IMR-90 (cell line): ENCODE measurements around the gene MS4A10. TPM values are rescaled to one million over a fixed set of nuclear protein-coding genes. Genes with fewer than 3 reads are reported as not detected.

Source experiments
- ATAC-seq: fragments of 200-7000 bp; cut with Tn5 transposase; 2 replicates; pipeline ENCODE4 v1.9.1; 2020; ENCODE audit warnings: low read depth, mild to moderate bottlenecking, moderate library complexity
- BruUV-seq: library from RNA; stranded (reverse); fragments of 400-500 nt; replicated peaks from 2 replicates; lab custom pipeline; 2021; lab: Mats Ljungman, UMichigan
- CTCF ChIA-PET: fragments of 300-600 bp; formaldehyde crosslinking; extraction: SDS; loops from one replicate; lab custom pipeline; 2021; ENCODE audit warnings: antibody characterized with exemption; lab: Yijun Ruan, JAX
- POLR2A ChIA-PET: fragments of 300-600 bp; sonication (Branson Sonifier 250); formaldehyde crosslinking; loops from one replicate; lab custom pipeline; 2022; ENCODE audit warnings: antibody characterized with exemption; ENCODE audit not compliant: unreplicated experiment; lab: Charles Lee
- DNase-seq: peaks from one replicate; pipeline ENCODE4 v3.0.0; 2013
- H2AFZ ChIP-seq: replicated peaks from 2 replicates; pipeline ENCODE3; 2013; ENCODE audit warnings: low read length, mild to moderate bottlenecking; ENCODE audit not compliant: poor library complexity
- H2AK5ac ChIP-seq: 2 replicates; pipeline ENCODE4 v1.6.1; 2013; ENCODE audit warnings: low read depth, low read length, inconsistent platforms
- H2AK9ac ChIP-seq: replicated peaks from 2 replicates; pipeline ENCODE3; 2013; ENCODE audit warnings: mild to moderate bottlenecking, low read depth, low read length, moderate library complexity; ENCODE audit not compliant: poor library complexity
- H2BK120ac ChIP-seq: 2 replicates; pipeline ENCODE4 v1.6.1; 2013; ENCODE audit warnings: low read depth, low read length, inconsistent platforms
- H2BK15ac ChIP-seq: 3 replicates; pipeline ENCODE4 v1.6.1; 2013; ENCODE audit warnings: low read depth, low read length, inconsistent platforms
- H2BK20ac ChIP-seq: 2 replicates; pipeline ENCODE4 v1.6.1; 2013; ENCODE audit warnings: low read depth, mild to moderate bottlenecking, inconsistent platforms, low read length, moderate library complexity
- H2BK5ac ChIP-seq: 2 replicates; pipeline ENCODE4 v1.6.1; 2013; ENCODE audit warnings: mild to moderate bottlenecking, low read depth, low read length, inconsistent platforms; ENCODE audit not compliant: poor library complexity, severe bottlenecking
- H3K14ac ChIP-seq: replicated peaks from 2 replicates; pipeline ENCODE4 v1.6.1; 2013; ENCODE audit warnings: low read depth, low read length, inconsistent platforms
- H3K18ac ChIP-seq: 2 replicates; pipeline ENCODE4 v1.6.1; 2013; ENCODE audit warnings: low read depth, low read length, control low read depth
- H3K23ac ChIP-seq: 2 replicates; pipeline ENCODE4 v1.6.1; 2013; ENCODE audit warnings: low read depth, low read length, inconsistent platforms
- H3K27ac ChIP-seq: 2 replicates; pipeline ENCODE4 v1.5.1; 2013; ENCODE audit warnings: mild to moderate bottlenecking, control low read depth, low read length; ENCODE audit not compliant: insufficient read depth
- H3K27me3 ChIP-seq: 2 replicates; pipeline ENCODE4 v1.6.1; 2013; ENCODE audit warnings: low read length; ENCODE audit not compliant: control insufficient read depth, insufficient read depth
- H3K36me3 ChIP-seq: 2 replicates; pipeline ENCODE4 v1.6.1; 2013; ENCODE audit warnings: low read length, mixed read lengths; ENCODE audit not compliant: control insufficient read depth, insufficient read depth
- H3K4ac ChIP-seq: 2 replicates; pipeline ENCODE4 v1.6.1; 2013; ENCODE audit warnings: low read depth, low read length, inconsistent platforms
- H3K4me1 ChIP-seq: 2 replicates; pipeline ENCODE4 v1.6.1; 2013; ENCODE audit warnings: low read length, mixed read lengths; ENCODE audit not compliant: control insufficient read depth, insufficient read depth
- H3K4me2 ChIP-seq: 2 replicates; pipeline ENCODE4 v1.6.1; 2013; ENCODE audit warnings: low read depth, mild to moderate bottlenecking, control low read depth, low read length, moderate library complexity
- H3K4me3 ChIP-seq: 2 replicates; pipeline ENCODE4 v1.5.1; 2013; ENCODE audit warnings: low read depth, mild to moderate bottlenecking, control low read depth, low read length, moderate library complexity; ENCODE audit not compliant: insufficient read depth
- H3K56ac ChIP-seq: 2 replicates; pipeline ENCODE4 v1.6.1; 2013; ENCODE audit warnings: low read length, inconsistent platforms; ENCODE audit not compliant: insufficient read depth; ENCODE audit errors: extremely low read depth
- H3K79me1 ChIP-seq, 2 experiments: 2 replicates each; pipeline ENCODE4 v1.6.1; 2013; ENCODE audit warnings: low read length in 2 of 2, inconsistent platforms in 1 of 2, low read depth in 1 of 2
- H3K9ac ChIP-seq: 2 replicates; pipeline ENCODE4 v1.6.1; 2013; ENCODE audit warnings: low read depth, low read length, control low read depth
- H3K9me1 ChIP-seq: 2 replicates; pipeline ENCODE4 v1.6.1; 2013; ENCODE audit warnings: low read length, inconsistent platforms; ENCODE audit not compliant: insufficient read depth
- H3K9me3 ChIP-seq: 2 replicates; pipeline ENCODE4 v1.6.1; 2013; ENCODE audit warnings: low read length; ENCODE audit not compliant: control insufficient read depth, insufficient read depth
- H4K20me1 ChIP-seq: 2 replicates; pipeline ENCODE4 v1.6.1; 2013; ENCODE audit warnings: low read length, inconsistent platforms; ENCODE audit not compliant: insufficient read depth
- H4K5ac ChIP-seq: 2 replicates; pipeline ENCODE4 v1.6.1; 2013; ENCODE audit warnings: mild to moderate bottlenecking, low read depth, low read length, control low read depth
- H4K8ac ChIP-seq, 2 experiments: 2 replicates each; pipeline ENCODE4 v1.6.1; 2013; ENCODE audit warnings: low read depth in 2 of 2, low read length in 2 of 2, control low read depth in 1 of 2, inconsistent platforms in 1 of 2
- H4K91ac ChIP-seq: 2 replicates; pipeline ENCODE4 v1.6.1; 2013; ENCODE audit warnings: low read depth, low read length, inconsistent platforms; ENCODE audit not compliant: insufficient read depth
- BHLHE40 ChIP-seq: fragments of 150-350 bp; IDR thresholded peaks from 2 replicates; pipeline ENCODE4 v1.6.1; 2016; ENCODE audit warnings: mild to moderate bottlenecking, low read depth, low read length
- CHD1 ChIP-seq: IDR thresholded peaks from 2 replicates; pipeline ENCODE4 v1.6.1; 2012; ENCODE audit warnings: low read depth, low read length, improper control_type of control experiment
- FOS ChIP-seq: fragments of 150-350 bp; IDR thresholded peaks from 2 replicates; pipeline ENCODE4 v1.6.1; 2016; ENCODE audit warnings: low read depth, low read length
- MAFK ChIP-seq: IDR thresholded peaks from 2 replicates; pipeline ENCODE4 v1.6.1; 2012; ENCODE audit warnings: low read depth, low read length, improper control_type of control experiment
- MAZ ChIP-seq: IDR thresholded peaks from 2 replicates; pipeline ENCODE4 v1.6.1; 2012; ENCODE audit warnings: low read depth, mild to moderate bottlenecking, low read length, improper control_type of control experiment, moderate library complexity, borderline replicate concordance
- MXI1 ChIP-seq: IDR thresholded peaks from 2 replicates; pipeline ENCODE4 v1.6.1; 2012; ENCODE audit warnings: low read depth, mild to moderate bottlenecking, low read length, moderate library complexity, borderline replicate concordance
- NFE2L2 ChIP-seq: fragments of 150-350 bp; IDR thresholded peaks from 2 replicates; pipeline ENCODE4 v1.6.1; 2016; ENCODE audit warnings: low read depth, mild to moderate bottlenecking, low read length
- POLR2A ChIP-seq: IDR thresholded peaks from 2 replicates; pipeline ENCODE4 v1.6.1; 2012; ENCODE audit warnings: mild to moderate bottlenecking, low read depth, low read length
- RFX5 ChIP-seq: IDR thresholded peaks from 2 replicates; pipeline ENCODE4 v1.8.0; 2012; ENCODE audit warnings: low read depth, mild to moderate bottlenecking, low read length, moderate library complexity
- SMC3 ChIP-seq: fragments of 150-350 bp; IDR thresholded peaks from 2 replicates; pipeline ENCODE4 v1.6.1; 2016; ENCODE audit warnings: low read depth, mild to moderate bottlenecking, antibody characterized with exemption, low read length, moderate library complexity
- WGBS, 2 experiments: methylation state at CpG; one replicate each; pipeline versions ENCODE4 v1.1.5 to v1.1.7; 2013; ENCODE audit warnings: missing lambda C conversion rate in 2 of 2; ENCODE audit not compliant: insufficient read length in 1 of 2; ENCODE audit errors: extremely low coverage in 2 of 2; 5-methylcytosine and 5-hydroxymethylcytosine counted together
- dilution Hi-C: fragments of 300-500 bp; cut with HindIII; formaldehyde crosslinking; loops from one replicate; pipeline ENCODE4 v1.14.3; 2018; ENCODE audit warnings: low sequenced_read_pairs; ENCODE audit not compliant: unreplicated experiment
- in situ Hi-C: fragments of 300-500 bp; cut with MboI; formaldehyde crosslinking; loops from 3 replicates; pipeline ENCODE4 v1.14.3; 2019; ENCODE audit warnings: low sequenced_read_pairs, inconsistent platforms, mixed read lengths
- intact Hi-C: fragments of 100-400 bp; cut with micrococcal nuclease; formaldehyde crosslinking; loops from 2 replicates; pipeline ENCODE4 v1.10.0; 2022
- polyA plus RNA-seq, 3 experiments: library from polyadenylated mRNA; depleted of rRNA; stranded (reverse); fragments of >200 nt; gene quantifications; 2 replicates each; pipeline ENCODE4 v1.2.3, GENCODE V29; 2012; ENCODE audit warnings: low replicate concordance in 1 of 3
- total RNA-seq: library from RNA; depleted of rRNA; stranded (reverse); fragments of >200 nt; gene quantifications from 2 replicates; pipeline ENCODE4 v1.2.3, GENCODE V29; 2012
- TF ChIP-seq, protein P1 (sequence below): fragments of 150-350 bp; IDR thresholded peaks from 2 replicates; pipeline ENCODE4 v1.6.1; 2016; ENCODE audit warnings: low read depth, mild to moderate bottlenecking, low read length, moderate library complexity, borderline replicate concordance

Gene MS4A10
- total and polyA plus RNA-seq, 2 of the 4 experiments (the other 2 are of a cell fraction) = not detected

DNA sequence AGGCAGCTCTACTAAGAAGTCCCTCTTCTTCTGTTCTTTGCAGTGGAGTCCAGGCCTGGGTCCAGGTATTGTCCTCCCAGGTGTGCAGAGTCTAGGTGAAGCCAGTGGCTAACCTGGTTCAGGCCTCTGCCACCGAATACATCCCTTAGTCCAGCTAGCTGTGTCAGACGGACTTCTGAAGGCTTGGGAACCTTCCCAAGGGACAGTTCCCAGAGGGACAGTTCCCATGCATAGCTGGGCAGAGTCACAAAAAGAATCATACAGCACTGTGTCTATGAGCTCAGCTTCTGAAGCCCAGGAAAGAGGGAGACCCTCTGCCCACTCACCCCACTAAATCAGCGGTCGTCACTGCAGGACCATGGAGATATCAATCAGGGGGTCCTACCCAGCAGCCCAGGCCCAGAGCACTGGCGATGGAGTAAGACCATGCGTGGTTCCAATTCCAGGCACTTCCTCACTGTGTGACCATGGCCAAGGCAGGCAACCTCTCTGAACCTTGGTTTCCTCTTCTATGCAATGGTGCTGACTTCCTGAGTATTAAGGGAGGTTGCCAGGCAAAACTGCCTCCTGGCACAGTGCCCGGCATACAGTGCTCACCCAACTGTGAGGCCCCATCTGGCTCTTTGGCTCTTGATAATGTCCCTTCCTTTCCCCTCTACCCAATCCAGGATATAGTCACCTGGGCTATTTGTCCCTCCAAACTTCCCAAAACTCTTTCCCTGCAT is 3.4 kb downstream of the MS4A10 start:
- Histone ChIP-seq H3K79me1 (no peaks in the 10 kb centered on the region), H3K14ac (no peak overlapping the region), H2BK15ac (no peak overlapping the region), H3K9me3 (peaks cover 7% of the 10 kb centered on the region; the same call in 1 of the 2 replicates), H3K27me3 (peaks cover 32% of the 10 kb centered on the region), H3K4me2 (no peak overlapping the region), H2BK5ac (no peak overlapping the region), H3K4ac (no peak overlapping the region; the same call in 1 of the 2 replicates), H3K4me3 (no peak overlapping the region), H4K5ac (no peak overlapping the region), H2AFZ (no peak overlapping the region), H3K36me3 (no peaks in the 10 kb centered on the region), H2AK5ac (no peak overlapping the region), H4K8ac (no peak overlapping the region), H3K9ac (no peak overlapping the region), H2BK20ac (no peak overlapping the region), H3K23ac (no peak overlapping the region), H3K9me1 (peaks cover 7% of the 10 kb centered on the region; the same call in 1 of the 2 replicates), H2BK120ac (no peak overlapping the region), H3K18ac (no peak overlapping the region), H3K4me1 (peaks cover 5% of the 10 kb centered on the region), H3K56ac (no peak overlapping the region), H3K27ac (no peak overlapping the region), H4K20me1 (no peaks in the 10 kb centered on the region), H4K91ac (no peak overlapping the region), H2AK9ac (no peak overlapping the region)
- DNase-seq = no peak
- BruUV-seq = no TSS peak
- ChIA-PET CTCF (no interaction called here), POLR2A (no interaction called here)
- dilution Hi-C loops (no loop called here), intact Hi-C loops (no loop called here), in situ Hi-C loops (no loop called here)
- TF ChIP-seq FOS = no peak
- no peak for TF ChIP-seq NFE2L2
- TF ChIP-seq BHLHE40 = no peak
- no peak for TF ChIP-seq POLR2A
- TF ChIP-seq SMC3 = no peak
- TF ChIP-seq, protein P1, sequence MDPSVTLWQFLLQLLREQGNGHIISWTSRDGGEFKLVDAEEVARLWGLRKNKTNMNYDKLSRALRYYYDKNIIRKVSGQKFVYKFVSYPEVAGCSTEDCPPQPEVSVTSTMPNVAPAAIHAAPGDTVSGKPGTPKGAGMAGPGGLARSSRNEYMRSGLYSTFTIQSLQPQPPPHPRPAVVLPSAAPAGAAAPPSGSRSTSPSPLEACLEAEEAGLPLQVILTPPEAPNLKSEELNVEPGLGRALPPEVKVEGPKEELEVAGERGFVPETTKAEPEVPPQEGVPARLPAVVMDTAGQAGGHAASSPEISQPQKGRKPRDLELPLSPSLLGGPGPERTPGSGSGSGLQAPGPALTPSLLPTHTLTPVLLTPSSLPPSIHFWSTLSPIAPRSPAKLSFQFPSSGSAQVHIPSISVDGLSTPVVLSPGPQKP = no peak
- no peak for TF ChIP-seq MAZ
- TF ChIP-seq MXI1 = no peak
- TF ChIP-seq RFX5 = no peak
- no peak for TF ChIP-seq MAFK
- no peak for TF ChIP-seq CHD1
- 80% methylated on average over 1 of the region's 7 CpGs; no CpG with 5 or more reads in 1 of the 2 experiments for WGBS, 2 experiments
- ATAC-seq = no peak
